ENCODE results near the gene ELP6. TPM values are rescaled to one million over a fixed set of nuclear protein-coding genes. Genes with fewer than 3 reads are reported as not detected.

Gene ELP6
- total RNA-seq, 2 experiments from 2014 or later, result 11.0 to 12.3 TPM

GRCh38 chr3:47495886-47496285, 17.6 kb downstream of the ELP6 start:
- Mint-ChIP-seq H3K27me3 (no peaks in the 10 kb centered on the region), H3K27ac (no peak overlapping the region), H3K9me3 (no peaks in the 10 kb centered on the region), H3K4me3 (no peak overlapping the region), H3K36me3 (ENCODE audit: low read depth) (peaks cover 60% of the 10 kb centered on the region), H3K4me1 (ENCODE audit: low read depth) (no peaks in the 10 kb centered on the region)
- Histone ChIP-seq H3K27me3 (ENCODE audit: control insufficient read depth in 1 of 2, insufficient read depth in 2 of 2, low read length in 2 of 2) (no peaks in the 10 kb centered on the region), H3K9me3 (ENCODE audit: control insufficient read depth in 1 of 2, insufficient read depth in 1 of 2, low read length in 2 of 2) (no peaks in the 10 kb centered on the region), H3K36me3 (ENCODE audit: insufficient read depth, low read length) (peaks cover 50% of the 10 kb centered on the region), H3K27ac (ENCODE audit: low read depth in 1 of 2, low read length in 2 of 2) (no peak overlapping the region), H3K4me3 (ENCODE audit: low read length) (no peak overlapping the region), H3K4me1 (ENCODE audit: insufficient read depth, low read length) (no peaks in the 10 kb centered on the region)
- ATAC-seq (ENCODE audit: poor library complexity), result no peak
- intact Hi-C loops (cut with DNase I, micrococcal nuclease), result no loop called here
- CTCF ChIA-PET, result no interaction called here
- TF ChIP-seq CTCF (IDR thresholded peaks at IDR 0.05), result no peak
- no peak for DNase-seq
- POLR2A ChIA-PET, result no interaction called here

- no peak for TF ChIP-seq CTCF (IDR thresholded peaks at IDR 0.05)
- no peaks in the 10 kb centered on the region for H3K27me3 ChIP-seq (ENCODE audit: control insufficient read depth in 1 of 2, insufficient read depth in 2 of 2, low read length in 2 of 2)
- DNase-seq (no peak), ATAC-seq (ENCODE audit: poor library complexity) (no peak)
- H3K9me3 Mint-ChIP-seq, result no peaks in the 10 kb centered on the region
- no peak overlapping the region for H3K27ac Mint-ChIP-seq
- no peaks in the 10 kb centered on the region for H3K4me1 Mint-ChIP-seq (ENCODE audit: low read depth)
- ChIA-PET CTCF (no interaction called here), POLR2A (no interaction called here)
- no peaks in the 10 kb centered on the region for H3K4me1 ChIP-seq (ENCODE audit: insufficient read depth, low read length)
- H3K36me3 ChIP-seq (ENCODE audit: insufficient read depth, low read length), result peaks cover 45% of the 10 kb centered on the region
- H3K36me3 Mint-ChIP-seq (ENCODE audit: low read depth), result peaks cover 54% of the 10 kb centered on the region
- H3K27ac ChIP-seq (ENCODE audit: low read depth in 1 of 2, low read length in 2 of 2), result no peak overlapping the region
- H3K27me3 Mint-ChIP-seq, result no peaks in the 10 kb centered on the region
- no peaks in the 10 kb centered on the region for H3K9me3 ChIP-seq (ENCODE audit: control insufficient read depth in 1 of 2, insufficient read depth in 1 of 2, low read length in 2 of 2)
- H3K4me3 ChIP-seq (ENCODE audit: low read length), result no peak overlapping the region
- intact Hi-C loops (cut with DNase I, micrococcal nuclease), result no loop called here
- H3K4me3 Mint-ChIP-seq, result no peak overlapping the region
These were observed 18.4 kb downstream of the ELP6 start for GRCh38 chr3:47495111-47495510.

GRCh38 chr3:47491777-47492176, 21.7 kb downstream of the ELP6 start:
- Mint-ChIP-seq H3K27me3 (no peaks in the 10 kb centered on the region), H3K4me3 (no peak overlapping the region), H3K36me3 (ENCODE audit: low read depth) (peaks cover 35% of the 10 kb centered on the region), H3K27ac (no peak overlapping the region), H3K9me3 (no peaks in the 10 kb centered on the region), H3K4me1 (ENCODE audit: low read depth) (no peaks in the 10 kb centered on the region)
- no peak overlapping the region for H3K27ac ChIP-seq (ENCODE audit: low read depth in 1 of 2, low read length in 2 of 2)
- TF ChIP-seq CTCF (IDR thresholded peaks at IDR 0.05), result no peak
- ChIA-PET CTCF (no interaction called here), POLR2A (no interaction called here)
- H3K36me3 ChIP-seq (ENCODE audit: insufficient read depth, low read length), result peaks cover 22% of the 10 kb centered on the region
- no peaks in the 10 kb centered on the region for H3K4me1 ChIP-seq (ENCODE audit: insufficient read depth, low read length)
- no peak for DNase-seq
- no peaks in the 10 kb centered on the region for H3K9me3 ChIP-seq (ENCODE audit: control insufficient read depth in 1 of 2, insufficient read depth in 1 of 2, low read length in 2 of 2)
- intact Hi-C loops (cut with DNase I, micrococcal nuclease), result no loop called here
- ATAC-seq (ENCODE audit: poor library complexity), result no peak
- H3K4me3 ChIP-seq (ENCODE audit: low read length), result no peak overlapping the region
- H3K27me3 ChIP-seq (ENCODE audit: control insufficient read depth in 1 of 2, insufficient read depth in 2 of 2, low read length in 2 of 2), result no peaks in the 10 kb centered on the region

Data from CD4-positive, alpha-beta T cell (primary cell).